ENCODE results near the gene IRX1. TPM values are rescaled to one million over a fixed set of nuclear protein-coding genes. Genes with fewer than 3 reads are reported as not detected.

The IRX1 gene
- total and polyA plus RNA-seq, 2 experiments from 2014 or later, result 142 to 168 TPM

GRCh38 chr5:3609120-3609681, 13.6 kb downstream of the IRX1 start:
- no peak for DNase-seq (ENCODE audit: low read depth in 1 of 2, low spot score in 1 of 2)
- H3K36me3 ChIP-seq, result peaks cover 4% of the 10 kb centered on the region
- no peak for TF ChIP-seq CTCF (IDR thresholded peaks at IDR 0.05; ENCODE audit: low read depth, low read length)
- H3K4me1 ChIP-seq (ENCODE audit: low read depth), result peaks cover 3% of the 10 kb centered on the region
- no peak overlapping the region for H3K27ac ChIP-seq
- no peak overlapping the region for H3K4me3 ChIP-seq
- H3K9me3 ChIP-seq (ENCODE audit: low read depth), result no peaks in the 10 kb centered on the region
- H3K27me3 ChIP-seq, result peaks cover 26% of the 10 kb centered on the region

GRCh38 chr5:3612591-3613042, 17.0 kb downstream of the IRX1 start:
- H3K27ac ChIP-seq, result no peak overlapping the region
- H3K4me1 ChIP-seq (ENCODE audit: low read depth), result no peaks in the 10 kb centered on the region
- TF ChIP-seq CTCF (IDR thresholded peaks at IDR 0.05; ENCODE audit: low read depth, low read length), result no peak
- no peaks in the 10 kb centered on the region for H3K27me3 ChIP-seq
- H3K36me3 ChIP-seq, result peaks cover 6% of the 10 kb centered on the region
- H3K9me3 ChIP-seq (ENCODE audit: low read depth), result no peaks in the 10 kb centered on the region
- no peak overlapping the region for H3K4me3 ChIP-seq
- DNase-seq (ENCODE audit: low read depth in 1 of 2, low spot score in 1 of 2), result no peak

- no peak for DNase-seq (ENCODE audit: low read depth in 1 of 2, low spot score in 1 of 2)
- TF ChIP-seq CTCF (IDR thresholded peaks at IDR 0.05; ENCODE audit: low read depth, low read length), result no peak
- peaks cover 2% of the 10 kb centered on the region for H3K36me3 ChIP-seq
- no peaks in the 10 kb centered on the region for H3K4me1 ChIP-seq (ENCODE audit: low read depth)
- no peak overlapping the region for H3K4me3 ChIP-seq
- no peaks in the 10 kb centered on the region for H3K9me3 ChIP-seq (ENCODE audit: low read depth)
- no peak overlapping the region for H3K27ac ChIP-seq
- no peaks in the 10 kb centered on the region for H3K27me3 ChIP-seq
Measured at GRCh38 chr5:3613726-3614125, 18.1 kb downstream of the IRX1 start.

- no peak overlapping the region for H3K4me3 ChIP-seq
- no peaks in the 10 kb centered on the region for H3K27me3 ChIP-seq
- peaks cover 2% of the 10 kb centered on the region for H3K36me3 ChIP-seq
- TF ChIP-seq CTCF (IDR thresholded peaks at IDR 0.05; ENCODE audit: low read depth, low read length), result no peak
- no peak for DNase-seq (ENCODE audit: low read depth in 1 of 2, low spot score in 1 of 2)
- H3K4me1 ChIP-seq (ENCODE audit: low read depth), result no peaks in the 10 kb centered on the region
- H3K27ac ChIP-seq, result no peak overlapping the region
- no peaks in the 10 kb centered on the region for H3K9me3 ChIP-seq (ENCODE audit: low read depth)
Measured at GRCh38 chr5:3615217-3615616, 19.6 kb downstream of the IRX1 start.

- no peak for TF ChIP-seq CTCF (IDR thresholded peaks at IDR 0.05; ENCODE audit: low read depth, low read length)
Measured at GRCh38 chr5:3615829-3616228, 20.2 kb downstream of the IRX1 start.

More at GRCh38 chr5:3615829-3616228, 20.2 kb downstream of the IRX1 start:
- Histone ChIP-seq H3K4me1 (ENCODE audit: low read depth) (no peaks in the 10 kb centered on the region), H3K4me3 (no peak overlapping the region), H3K36me3 (peaks cover 2% of the 10 kb centered on the region), H3K9me3 (ENCODE audit: low read depth) (no peaks in the 10 kb centered on the region), H3K27me3 (no peaks in the 10 kb centered on the region), H3K27ac (no peak overlapping the region)
- no peak for DNase-seq (ENCODE audit: low read depth in 1 of 2, low spot score in 1 of 2)
